Smooth muscle cell (in vitro differentiated cells): Measurements from ENCODE around the gene VSIG2. TPM values are rescaled to one million over a fixed set of nuclear protein-coding genes. Genes with fewer than 3 reads are reported as not detected.

ENCODE experiments used
- DNase-seq: peaks from one replicate; lab custom pipeline; 2025; ENCODE audit not compliant: unreplicated experiment; lab: John Stamatoyannopoulos, UW
- H2AFZ ChIP-seq: fragments of 200-600 bp; sonication (generic); 2 replicates; pipeline ENCODE4 v1.6.0; 2016; ENCODE audit warnings: antibody characterized with exemption, low read depth, mild to moderate bottlenecking
- H3F3A ChIP-seq: fragments of 200-600 bp; sonication (generic); 2 replicates; pipeline ENCODE4 v1.6.0; 2017; ENCODE audit warnings: antibody characterized with exemption, low read depth
- H3K27ac ChIP-seq: fragments of 200-600 bp; sonication (generic); 2 replicates; pipeline ENCODE4 v1.5.1; 2016; ENCODE audit warnings: low read depth, mild to moderate bottlenecking
- H3K27me3 ChIP-seq: fragments of 200-600 bp; sonication (generic); 2 replicates; pipeline ENCODE4 v1.6.1; 2016; ENCODE audit warnings: low read depth, mild to moderate bottlenecking
- H3K36me3 ChIP-seq: fragments of 200-600 bp; sonication (generic); 2 replicates; pipeline ENCODE4 v1.5.1; 2016; ENCODE audit warnings: low read depth
- H3K4me1 ChIP-seq: fragments of 200-600 bp; sonication (generic); 2 replicates; pipeline ENCODE4 v1.5.1; 2016; ENCODE audit warnings: low read depth
- H3K4me2 ChIP-seq: fragments of 200-600 bp; sonication (generic); 2 replicates; pipeline ENCODE4 v1.6.0; 2016; ENCODE audit warnings: mild to moderate bottlenecking
- H3K4me3 ChIP-seq: fragments of 200-600 bp; sonication (generic); 2 replicates; pipeline ENCODE4 v1.5.1; 2016; ENCODE audit warnings: mild to moderate bottlenecking
- H3K79me2 ChIP-seq: fragments of 200-600 bp; sonication (generic); 2 replicates; pipeline ENCODE4 v1.6.0; 2016; ENCODE audit warnings: low read depth, mild to moderate bottlenecking
- H3K9ac ChIP-seq: fragments of 200-600 bp; sonication (generic); 2 replicates; pipeline ENCODE4 v1.6.0; 2016; ENCODE audit warnings: low read depth
- H3K9me3 ChIP-seq: fragments of 200-600 bp; sonication (generic); replicated peaks from 2 replicates; pipeline ENCODE4 v1.5.1; 2016; ENCODE audit warnings: low read depth
- H4K20me1 ChIP-seq: fragments of 200-600 bp; sonication (generic); 2 replicates; pipeline ENCODE4 v1.6.0; 2016; ENCODE audit warnings: low read depth
- CTCF ChIP-seq: fragments of 200-600 bp; sonication (generic); IDR thresholded peaks from 2 replicates; pipeline ENCODE4 v1.5.1; 2017; ENCODE audit warnings: borderline replicate concordance, mild to moderate bottlenecking, antibody characterized with exemption; ENCODE audit not compliant: insufficient read depth, poor library complexity, severe bottlenecking
- WGBS: methylation state at CpG from one replicate; pipeline ENCODE4 v1.1.7; 2016; ENCODE audit warnings: low lambda C conversion rate; 5-methylcytosine and 5-hydroxymethylcytosine counted together
- polyA plus RNA-seq: library from polyadenylated mRNA; unstranded; fragments of >200 nt; fragmentation: Nextera tagmentation; extraction: Ambion mirVana; gene quantifications from 2 replicates; pipeline ENCODE4 v1.2.1, GENCODE V29; 2016
- total RNA-seq: library from RNA; depleted of rRNA; stranded (reverse); fragments of >200 nt; gene quantifications from 2 replicates; pipeline ENCODE4 v1.2.3, GENCODE V29; 2014

The VSIG2 gene
- total and polyA plus RNA-seq, 2 experiments from 2014 or later, result not detected

GRCh38 chr11:124727474-124727873, 24.6 kb downstream of the VSIG2 start:
- no peak for DNase-seq
- H3K79me2 ChIP-seq, result no peaks in the 10 kb centered on the region
- H3K9ac ChIP-seq, result no peak overlapping the region
- H3K4me2 ChIP-seq, result no peak overlapping the region
- H3K4me1 ChIP-seq, result peaks cover 8% of the 10 kb centered on the region
- no peak overlapping the region for H2AFZ ChIP-seq
- H3K27me3 ChIP-seq, result peaks cover 24% of the 10 kb centered on the region
- H3K27ac ChIP-seq, result no peak overlapping the region
- H3K36me3 ChIP-seq, result no peaks in the 10 kb centered on the region
- no peaks in the 10 kb centered on the region for H3F3A ChIP-seq
- WGBS, result 64% methylated on average over 4 of the region's 4 CpGs
- TF ChIP-seq CTCF, result no peak
- H4K20me1 ChIP-seq, result no peaks in the 10 kb centered on the region
- H3K9me3 ChIP-seq, result no peaks in the 10 kb centered on the region
- no peak overlapping the region for H3K4me3 ChIP-seq

- no peak for DNase-seq
- H3K36me3 ChIP-seq, result no peaks in the 10 kb centered on the region
- H3K9ac ChIP-seq, result no peak overlapping the region
- TF ChIP-seq CTCF, result no peak
- no peak overlapping the region for H3K27ac ChIP-seq
- peaks cover 8% of the 10 kb centered on the region for H3K4me1 ChIP-seq
- no peak overlapping the region for H3K4me2 ChIP-seq
- no peak overlapping the region for H2AFZ ChIP-seq
- 25% methylated on average over 6 of the region's 6 CpGs for WGBS
- no peaks in the 10 kb centered on the region for H3F3A ChIP-seq
- H3K4me3 ChIP-seq, result no peak overlapping the region
- H4K20me1 ChIP-seq, result no peaks in the 10 kb centered on the region
- no peaks in the 10 kb centered on the region for H3K9me3 ChIP-seq
- H3K27me3 ChIP-seq, result peaks cover 42% of the 10 kb centered on the region
- no peaks in the 10 kb centered on the region for H3K79me2 ChIP-seq
Measured at GRCh38 chr11:124725719-124726105, 26.3 kb downstream of the VSIG2 start.

GRCh38 chr11:124724979-124725718, 26.9 kb downstream of the VSIG2 start:
- no peak overlapping the region for H2AFZ ChIP-seq
- no peak overlapping the region for H3K9ac ChIP-seq
- H3K4me3 ChIP-seq, result no peak overlapping the region
- H3K79me2 ChIP-seq, result no peaks in the 10 kb centered on the region
- no peaks in the 10 kb centered on the region for H3K9me3 ChIP-seq
- TF ChIP-seq CTCF, result no peak
- peaks cover 47% of the 10 kb centered on the region for H3K27me3 ChIP-seq
- no peak for DNase-seq
- peaks cover 8% of the 10 kb centered on the region for H3K4me1 ChIP-seq
- H3F3A ChIP-seq, result no peaks in the 10 kb centered on the region
- H4K20me1 ChIP-seq, result no peaks in the 10 kb centered on the region
- H3K36me3 ChIP-seq, result no peaks in the 10 kb centered on the region
- WGBS, result 56% methylated on average over 13 of the region's 14 CpGs
- no peak overlapping the region for H3K4me2 ChIP-seq
- H3K27ac ChIP-seq, result no peak overlapping the region

GRCh38 chr11:124722176-124722575, 29.9 kb downstream of the VSIG2 start:
- no peak for DNase-seq
- Histone ChIP-seq H3K4me2 (no peak overlapping the region), H3K9me3 (no peaks in the 10 kb centered on the region), H3K79me2 (no peaks in the 10 kb centered on the region), H4K20me1 (no peaks in the 10 kb centered on the region), H3F3A (no peaks in the 10 kb centered on the region), H3K27me3 (peaks cover 73% of the 10 kb centered on the region), H3K36me3 (no peaks in the 10 kb centered on the region), H3K27ac (no peak overlapping the region), H2AFZ (no peak overlapping the region), H3K4me3 (no peak overlapping the region), H3K4me1 (peaks cover 23% of the 10 kb centered on the region), H3K9ac (no peak overlapping the region)
- WGBS, result 70% methylated on average over 6 of the region's 6 CpGs
- TF ChIP-seq CTCF, result no peak
